Measurements from ENCODE around the gene CDIP1.

DNA sequence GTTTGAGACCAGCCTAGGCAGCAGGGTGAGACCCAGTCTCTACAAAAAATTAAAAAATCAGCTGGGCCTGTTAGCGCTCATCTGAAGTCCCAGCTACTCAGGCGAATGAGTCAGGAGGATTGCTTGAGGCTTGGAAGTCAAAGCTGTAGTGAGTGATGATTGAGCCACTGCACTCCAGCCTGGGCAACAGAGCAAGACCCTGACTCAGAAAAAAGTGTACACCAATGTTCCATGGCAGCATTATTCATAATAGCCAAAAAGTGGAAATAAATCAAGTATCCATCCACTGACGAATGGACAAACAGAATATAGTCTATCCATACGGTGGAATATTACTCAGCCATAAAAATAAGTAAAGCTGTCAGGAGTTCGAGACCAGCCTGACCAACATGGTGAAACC is 66.7 kb downstream of the CDIP1 start:
- TF ChIP-seq CTCF (IDR thresholded peaks at IDR 0.05; ENCODE audit: low read depth, low read length, missing input control) (no peak), YY1 (IDR thresholded peaks at IDR 0.05) (no peak), EGR1 (IDR thresholded peaks at IDR 0.05; ENCODE audit: low read depth in 2 of 2) (no peak), MAX (IDR thresholded peaks at IDR 0.05) (no peak), RAD21 (IDR thresholded peaks at IDR 0.05) (no peak), REST (IDR thresholded peaks at IDR 0.05) (no peak)
- TF ChIP-seq, protein P1, sequence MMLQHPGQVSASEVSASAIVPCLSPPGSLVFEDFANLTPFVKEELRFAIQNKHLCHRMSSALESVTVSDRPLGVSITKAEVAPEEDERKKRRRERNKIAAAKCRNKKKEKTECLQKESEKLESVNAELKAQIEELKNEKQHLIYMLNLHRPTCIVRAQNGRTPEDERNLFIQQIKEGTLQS (IDR thresholded peaks at IDR 0.05), result no peak
